Fibroblast of the conjunctiva (primary cell): ENCODE measurements around the gene FREM2.

Source experiments
- DNase-seq: peaks from one replicate; pipeline ENCODE4 v3.0.0-alpha.2; 2010; ENCODE audit warnings: low read depth

Gene FREM2

GRCh38 chr13:38824342-38824741 is 137.5 kb downstream of the FREM2 start:
- no peak for DNase-seq

GRCh38 chr13:38826182-38826813 is 139.4 kb downstream of the FREM2 start:
- DNase-seq, result no peak

- DNase-seq, result no peak
These were observed 143.7 kb downstream of the FREM2 start for GRCh38 chr13:38830442-38831045.

GRCh38 chr13:38844581-38844980 is 157.7 kb downstream of the FREM2 start:
- DNase-seq, result no peak

GRCh38 chr13:38848360-38848759 is 161.5 kb downstream of the FREM2 start:
- no peak for DNase-seq

- no peak for DNase-seq
These were observed 162.4 kb downstream of the FREM2 start for GRCh38 chr13:38849315-38849714.

GRCh38 chr13:38850868-38851626 is 164.2 kb downstream of the FREM2 start:
- DNase-seq, result no peak

- DNase-seq, result no peak
These were observed 167.3 kb downstream of the FREM2 start for GRCh38 chr13:38854226-38854625.

- DNase-seq, result no peak
These were observed 169.2 kb downstream of the FREM2 start for GRCh38 chr13:38856065-38856464.

- DNase-seq, result no peak
These were observed 175.6 kb downstream of the FREM2 start for GRCh38 chr13:38862443-38862842.

GRCh38 chr13:38863536-38863935 is 176.7 kb downstream of the FREM2 start:
- no peak for DNase-seq

GRCh38 chr13:38866649-38867048 is 179.8 kb downstream of the FREM2 start:
- DNase-seq, result no peak

GRCh38 chr13:38868399-38868798 is 181.5 kb downstream of the FREM2 start:
- DNase-seq, result no peak

GRCh38 chr13:38868870-38869269 is 182.0 kb downstream of the FREM2 start:
- no peak for DNase-seq

- no peak for DNase-seq
These were observed 184.4 kb downstream of the FREM2 start for GRCh38 chr13:38871275-38871674.

- peak; percentile 10 for DNase-seq
These were observed 185.8 kb downstream of the FREM2 start for GRCh38 chr13:38872693-38873092.

GRCh38 chr13:38875186-38875875 is 188.5 kb downstream of the FREM2 start:
- no peak for DNase-seq

- DNase-seq, result no peak
These were observed 192.4 kb downstream of the FREM2 start for GRCh38 chr13:38879278-38879677.

GRCh38 chr13:38879786-38880185 is 192.9 kb downstream of the FREM2 start:
- DNase-seq, result no peak

GRCh38 chr13:38880397-38880796 is 193.5 kb downstream of the FREM2 start:
- DNase-seq, result no peak

GRCh38 chr13:38883783-38884182 is 196.9 kb downstream of the FREM2 start:
- no peak for DNase-seq

GRCh38 chr13:38888309-38888708 is 201.4 kb downstream of the FREM2 start:
- DNase-seq, result no peak

GRCh38 chr13:38895075-38895474 is 208.2 kb downstream of the FREM2 start:
- no peak for DNase-seq
